HepG2 (cell line): Measurements from ENCODE around the gene SDCCAG8. TPM values are rescaled to one million over a fixed set of nuclear protein-coding genes. Genes with fewer than 3 reads are reported as not detected.

Source experiments
- ATAC-seq: fragments of 200-7000 bp; cut with Tn5 transposase; 3 replicates; pipeline ENCODE4 v1.9.1; 2020; ENCODE audit warnings: mild to moderate bottlenecking, moderate library complexity
- BruUV-seq: library from RNA; stranded (reverse); fragments of 400-500 nt; replicated peaks from 2 replicates; lab custom pipeline; 2021; lab: Mats Ljungman, UMichigan
- CTCF ChIA-PET: fragments of 300-600 bp; formaldehyde crosslinking; extraction: SDS; loops from one replicate; lab custom pipeline; 2021; ENCODE audit warnings: low total read pairs, inconsistent platforms, low intra/inter-chr PET ratio; lab: Yijun Ruan, JAX
- POLR2A ChIA-PET: fragments of 350-600 bp; sonication (Branson Sonifier 250); formaldehyde crosslinking; loops from one replicate; lab custom pipeline; 2020; ENCODE audit warnings: antibody characterized with exemption, inconsistent platforms; lab: Yijun Ruan, JAX
- DNase-seq: peaks from one replicate; pipeline ENCODE4 v3.0.0-alpha.2; 2015; ENCODE audit warnings: low spot score
- FAIRE-seq: peaks from 3 replicates; lab custom pipeline; 2011; peaks lifted over from hg19 to GRCh38; lab: Jason Lieb, UNC
- H2AFZ ChIP-seq: one replicate; pipeline ENCODE4 v1.6.1; 2011; ENCODE audit warnings: low read length, inconsistent platforms
- H3K27ac ChIP-seq: fragments of 300-600 bp; 3 replicates; pipeline ENCODE4 v1.8.0; 2011; ENCODE audit warnings: mixed run types, mild to moderate bottlenecking, mixed read lengths, low read length, inconsistent platforms; ENCODE audit not compliant: insufficient read depth; ENCODE audit errors: extremely low read length
- H3K27me3 ChIP-seq, 2 experiments: fragments of 200-600 bp in 1 of 2; 2 replicates in 1 of 2; 3 replicates in 1 of 2; pipeline versions ENCODE4 v1.6.0 to v1.8.0; 2011; ENCODE audit warnings: low read length in 2 of 2, mild to moderate bottlenecking in 2 of 2, moderate library complexity in 2 of 2, inconsistent platforms in 1 of 2; ENCODE audit not compliant: insufficient read depth in 2 of 2, control insufficient read depth in 1 of 2
- H3K36me3 ChIP-seq, 2 experiments: fragments of 200-600 bp in 1 of 2; replicated peaks in 1 of 2; 2 replicates in 1 of 2; 3 replicates in 1 of 2; pipeline versions ENCODE4 v1.5.1 to v1.8.0; 2011; ENCODE audit warnings: low read length in 2 of 2, inconsistent platforms in 1 of 2; ENCODE audit not compliant: insufficient read depth in 2 of 2, control insufficient read depth in 1 of 2
- H3K4me1 ChIP-seq: 2 replicates; pipeline ENCODE4 v1.5.1; 2012; ENCODE audit warnings: low read length, inconsistent platforms; ENCODE audit not compliant: insufficient read depth
- H3K4me2 ChIP-seq: 2 replicates; pipeline ENCODE4 v1.6.0; 2011; ENCODE audit warnings: low read depth, low read length, inconsistent platforms
- H3K4me3 ChIP-seq, 3 experiments: fragments of 200-600 bp in 1 of 3; sonication (generic), shearing (Covaris generic) in 1 of 3; replicated peaks in 1 of 3; 2 replicates each; pipeline ENCODE4 v1.5.1; 2011 to 2016; ENCODE audit warnings: low read length in 3 of 3, inconsistent platforms in 2 of 3, low read depth in 2 of 3, mild to moderate bottlenecking in 2 of 3, control low read depth in 1 of 3, mixed read lengths in 1 of 3; ENCODE audit not compliant: insufficient read depth in 1 of 3
- H3K79me2 ChIP-seq: one replicate; pipeline ENCODE4 v1.6.1; 2011; ENCODE audit warnings: low read length, inconsistent platforms; ENCODE audit not compliant: insufficient read depth
- H3K9ac ChIP-seq: 2 replicates; pipeline ENCODE4 v1.6.0; 2011; ENCODE audit warnings: mild to moderate bottlenecking, low read depth, low read length, inconsistent platforms; ENCODE audit not compliant: insufficient read depth
- H3K9me3 ChIP-seq: 2 replicates; pipeline ENCODE4 v1.5.1; 2012; ENCODE audit warnings: mild to moderate bottlenecking, low read length
- H4K20me1 ChIP-seq: 2 replicates; pipeline ENCODE4 v1.6.0; 2011; ENCODE audit warnings: inconsistent platforms, mild to moderate bottlenecking, low read length, moderate library complexity; ENCODE audit not compliant: insufficient read depth
- FLYWCH1 ChIP-seq: sonication (generic); formaldehyde crosslinking; IDR thresholded peaks from 2 replicates; pipeline ENCODE4 v1.8.1; 2023; ENCODE audit warnings: mild to moderate bottlenecking, missing genetic modification reagents
- FOXK2 ChIP-seq: fragments of 450-650 bp; IDR thresholded peaks from 2 replicates; pipeline ENCODE4 v1.6.1; 2016
- GTF2F1 ChIP-seq: fragments of 150-350 bp; IDR thresholded peaks from 2 replicates; pipeline ENCODE4 v1.6.1; 2014; ENCODE audit warnings: low read length
- SIX1 ChIP-seq: sonication (generic); formaldehyde crosslinking; IDR thresholded peaks from 2 replicates; pipeline ENCODE4 v1.4.0; 2020; ENCODE audit warnings: missing genetic modification reagents, borderline replicate concordance
- ZBTB7A ChIP-seq: sonication (generic); formaldehyde crosslinking; IDR thresholded peaks from 2 replicates; pipeline ENCODE4 v1.8.0; 2022; ENCODE audit warnings: mild to moderate bottlenecking, missing genetic modification reagents
- ZMYM4 ChIP-seq: sonication (generic); formaldehyde crosslinking; IDR thresholded peaks from 2 replicates; pipeline ENCODE4 v1.8.1; 2023; ENCODE audit warnings: mild to moderate bottlenecking, missing genetic modification reagents
- ZNF232 ChIP-seq: sonication (generic); formaldehyde crosslinking; IDR thresholded peaks from 2 replicates; pipeline ENCODE4 v1.4.0; 2020; ENCODE audit warnings: missing genetic modification reagents, borderline replicate concordance
- ZNF510 ChIP-seq: sonication (generic); formaldehyde crosslinking; IDR thresholded peaks from 2 replicates; pipeline ENCODE4 v1.4.0; 2020; ENCODE audit warnings: low read depth, mild to moderate bottlenecking, missing genetic modification reagents
- ZNF563 ChIP-seq: sonication (generic); formaldehyde crosslinking; IDR thresholded peaks from 2 replicates; pipeline ENCODE4 v1.8.0; 2022; ENCODE audit warnings: mild to moderate bottlenecking, moderate library complexity, missing genetic modification reagents
- ZNF660 ChIP-seq: sonication (generic); formaldehyde crosslinking; IDR thresholded peaks from 2 replicates; pipeline ENCODE4 v1.5.1; 2020; ENCODE audit warnings: mild to moderate bottlenecking, low read depth, missing genetic modification reagents, borderline replicate concordance
- WGBS: methylation state at CpG from one replicate; pipeline ENCODE4 v1.1.6; 2017; ENCODE audit warnings: low lambda C conversion rate; 5-methylcytosine and 5-hydroxymethylcytosine counted together
- in situ Hi-C: cut with HindIII; loops from 2 replicates; pipeline ENCODE4 v1.10.0; 2017; ENCODE audit warnings: low pct_unique_long_range_greater_than_20kb; ENCODE audit not compliant: extremely low pct_ligation_motif_present
- intact Hi-C: fragments of 100-400 bp; cut with micrococcal nuclease; formaldehyde crosslinking; loops from one replicate; pipeline ENCODE4 v1.10.0; 2022; ENCODE audit not compliant: unreplicated experiment
- polyA plus RNA-seq, 8 experiments: library from polyadenylated mRNA; depleted of rRNA in 3 of 8; stranded (reverse) in 7 of 8; unstranded in 1 of 8; fragments of >200 nt; fragmentation: Illumina TruSeq in 4 of 8; extraction: Trizol in 4 of 8; gene quantifications; 2 replicates each; pipeline versions ENCODE4 v1.2.1 to v1.2.3, GENCODE V29; 2011 to 2016; ENCODE audit warnings: low read depth in 4 of 8, missing spikeins in 1 of 8, mixed read lengths in 1 of 8; ENCODE audit not compliant: insufficient read depth in 1 of 8
- total RNA-seq, 5 experiments: library from RNA; depleted of rRNA; stranded (reverse); fragments of >200 nt; fragmentation: Illumina TruSeq; extraction: Trizol; gene quantifications; 2 replicates each; pipeline ENCODE4 v1.2.3, GENCODE V29; 2016; ENCODE audit warnings: low read depth in 1 of 5
- TF ChIP-seq, protein P1 (sequence below): sonication (generic); formaldehyde crosslinking; IDR thresholded peaks from 2 replicates; pipeline ENCODE4 v1.4.0; 2020; ENCODE audit warnings: missing genetic modification reagents, mild to moderate bottlenecking, borderline replicate concordance
- TF ChIP-seq, protein P2 (sequence below): sonication (generic); formaldehyde crosslinking; IDR thresholded peaks from 2 replicates; pipeline ENCODE4 v1.5.1; 2020; ENCODE audit warnings: missing genetic modification reagents, mild to moderate bottlenecking, borderline replicate concordance
- TF ChIP-seq, protein P3 (sequence below): sonication (generic); formaldehyde crosslinking; IDR thresholded peaks from 2 replicates; pipeline ENCODE4 v1.4.0; 2020; ENCODE audit warnings: missing genetic modification reagents, borderline replicate concordance
- TF ChIP-seq, protein P4 (sequence below): sonication (generic); formaldehyde crosslinking; IDR thresholded peaks from 2 replicates; pipeline ENCODE4 v1.4.0; 2020; ENCODE audit warnings: missing genetic modification reagents
- TF ChIP-seq, protein P5 (sequence below): sonication (generic); formaldehyde crosslinking; IDR thresholded peaks from 2 replicates; pipeline ENCODE4 v1.4.0; 2020; ENCODE audit warnings: mild to moderate bottlenecking, missing genetic modification reagents

The SDCCAG8 gene
- total and polyA plus RNA-seq, 2 of the 13 experiments (the other 11 are each of a cell fraction or from before 2014, with no cell fraction given), result 9.5 to 13.4 TPM

DNA sequence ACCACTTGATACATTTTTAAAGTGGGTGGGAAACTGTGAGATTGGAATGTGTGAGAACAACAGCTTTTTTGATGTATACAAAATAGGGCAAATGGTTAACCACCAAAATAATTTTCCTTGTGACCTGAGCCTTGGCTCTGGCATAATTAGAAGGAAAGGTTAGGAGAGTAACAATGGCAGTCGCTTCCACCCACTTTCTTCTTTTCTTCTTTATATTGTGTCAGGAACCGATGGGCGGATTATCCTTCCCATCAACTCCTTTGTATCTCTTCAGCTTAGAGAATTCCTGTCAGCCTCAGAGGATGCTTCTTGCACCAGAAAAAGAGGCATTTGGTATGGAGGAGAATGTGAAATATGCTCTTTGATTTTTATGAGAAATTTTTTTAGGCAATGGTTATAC lies 90.6 kb downstream of the SDCCAG8 start:
- POLR2A ChIA-PET, result no interaction called here
- in situ Hi-C loops, result loop anchor here (10.0 to 25.0 kb wide), 2 partner anchors 398 to 884 kb away; no protein-coding TSS in a partner anchor
- Histone ChIP-seq H3K27me3 (no peaks in the 10 kb centered on the region; a peak in 1 of 5 replicates), H3K4me1 (no peaks in the 10 kb centered on the region), H3K79me2 (no peaks in the 10 kb centered on the region), H3K9ac (no peak overlapping the region), H2AFZ (no peak overlapping the region), H3K4me2 (no peak overlapping the region), H3K9me3 (no peaks in the 10 kb centered on the region), H3K27ac (no peak overlapping the region), H3K36me3 (no peaks in the 10 kb centered on the region), H4K20me1 (no peaks in the 10 kb centered on the region), H3K4me3 (no peak overlapping the region)
- DNase-seq, result no peak
- no TSS peak for BruUV-seq
- no peak for ATAC-seq
- 98% methylated on average over 3 of the region's 3 CpGs for WGBS
- no peak for FAIRE-seq
- CTCF ChIA-PET, result no interaction called here
- intact Hi-C loops, result loop anchor here (10.0 kb wide), 1 partner anchor 158 kb away; no protein-coding TSS in a partner anchor
- TF ChIP-seq, protein P1, sequence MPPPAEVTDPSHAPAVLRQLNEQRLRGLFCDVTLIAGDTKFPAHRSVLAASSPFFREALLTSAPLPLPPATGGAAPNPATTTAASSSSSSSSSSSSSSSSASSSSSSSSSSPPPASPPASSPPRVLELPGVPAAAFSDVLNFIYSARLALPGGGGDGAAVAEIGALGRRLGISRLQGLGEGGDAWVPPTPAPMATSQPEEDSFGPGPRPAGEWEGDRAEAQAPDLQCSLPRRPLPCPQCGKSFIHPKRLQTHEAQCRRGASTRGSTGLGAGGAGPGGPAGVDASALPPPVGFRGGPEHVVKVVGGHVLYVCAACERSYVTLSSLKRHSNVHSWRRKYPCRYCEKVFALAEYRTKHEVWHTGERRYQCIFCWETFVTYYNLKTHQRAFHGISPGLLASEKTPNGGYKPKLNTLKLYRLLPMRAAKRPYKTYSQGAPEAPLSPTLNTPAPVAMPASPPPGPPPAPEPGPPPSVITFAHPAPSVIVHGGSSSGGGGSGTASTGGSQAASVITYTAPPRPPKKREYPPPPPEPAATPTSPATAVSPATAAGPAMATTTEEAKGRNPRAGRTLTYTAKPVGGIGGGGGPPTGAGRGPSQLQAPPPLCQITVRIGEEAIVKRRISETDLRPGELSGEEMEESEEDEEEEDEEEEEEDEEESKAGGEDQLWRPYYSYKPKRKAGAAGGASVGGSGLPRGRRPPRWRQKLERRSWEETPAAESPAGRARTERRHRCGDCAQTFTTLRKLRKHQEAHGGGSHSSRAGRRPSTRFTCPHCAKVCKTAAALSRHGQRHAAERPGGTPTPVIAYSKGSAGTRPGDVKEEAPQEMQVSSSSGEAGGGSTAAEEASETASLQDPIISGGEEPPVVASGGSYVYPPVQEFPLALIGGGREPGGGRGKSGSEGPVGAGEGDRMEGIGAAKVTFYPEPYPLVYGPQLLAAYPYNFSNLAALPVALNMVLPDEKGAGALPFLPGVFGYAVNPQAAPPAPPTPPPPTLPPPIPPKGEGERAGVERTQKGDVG (CRISPR knock-in tag), result no peak
- TF ChIP-seq ZNF232 (CRISPR knock-in tag) (no peak), FOXK2 (no peak), SIX1 (no peak), ZNF660 (CRISPR knock-in tag) (no peak), FLYWCH1 (CRISPR knock-in tag) (no peak), ZBTB7A (CRISPR knock-in tag) (no peak), ZMYM4 (CRISPR knock-in tag) (no peak), GTF2F1 (no peak), ZNF510 (no peak), ZNF563 (CRISPR knock-in tag) (no peak)
- TF ChIP-seq, protein P2, sequence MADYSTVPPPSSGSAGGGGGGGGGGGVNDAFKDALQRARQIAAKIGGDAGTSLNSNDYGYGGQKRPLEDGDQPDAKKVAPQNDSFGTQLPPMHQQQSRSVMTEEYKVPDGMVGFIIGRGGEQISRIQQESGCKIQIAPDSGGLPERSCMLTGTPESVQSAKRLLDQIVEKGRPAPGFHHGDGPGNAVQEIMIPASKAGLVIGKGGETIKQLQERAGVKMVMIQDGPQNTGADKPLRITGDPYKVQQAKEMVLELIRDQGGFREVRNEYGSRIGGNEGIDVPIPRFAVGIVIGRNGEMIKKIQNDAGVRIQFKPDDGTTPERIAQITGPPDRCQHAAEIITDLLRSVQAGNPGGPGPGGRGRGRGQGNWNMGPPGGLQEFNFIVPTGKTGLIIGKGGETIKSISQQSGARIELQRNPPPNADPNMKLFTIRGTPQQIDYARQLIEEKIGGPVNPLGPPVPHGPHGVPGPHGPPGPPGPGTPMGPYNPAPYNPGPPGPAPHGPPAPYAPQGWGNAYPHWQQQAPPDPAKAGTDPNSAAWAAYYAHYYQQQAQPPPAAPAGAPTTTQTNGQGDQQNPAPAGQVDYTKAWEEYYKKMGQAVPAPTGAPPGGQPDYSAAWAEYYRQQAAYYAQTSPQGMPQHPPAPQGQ (CRISPR knock-in tag), result no peak
- TF ChIP-seq, protein P3, sequence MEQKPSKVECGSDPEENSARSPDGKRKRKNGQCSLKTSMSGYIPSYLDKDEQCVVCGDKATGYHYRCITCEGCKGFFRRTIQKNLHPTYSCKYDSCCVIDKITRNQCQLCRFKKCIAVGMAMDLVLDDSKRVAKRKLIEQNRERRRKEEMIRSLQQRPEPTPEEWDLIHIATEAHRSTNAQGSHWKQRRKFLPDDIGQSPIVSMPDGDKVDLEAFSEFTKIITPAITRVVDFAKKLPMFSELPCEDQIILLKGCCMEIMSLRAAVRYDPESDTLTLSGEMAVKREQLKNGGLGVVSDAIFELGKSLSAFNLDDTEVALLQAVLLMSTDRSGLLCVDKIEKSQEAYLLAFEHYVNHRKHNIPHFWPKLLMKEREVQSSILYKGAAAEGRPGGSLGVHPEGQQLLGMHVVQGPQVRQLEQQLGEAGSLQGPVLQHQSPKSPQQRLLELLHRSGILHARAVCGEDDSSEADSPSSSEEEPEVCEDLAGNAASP (CRISPR knock-in tag), result no peak
- TF ChIP-seq, protein P4, sequence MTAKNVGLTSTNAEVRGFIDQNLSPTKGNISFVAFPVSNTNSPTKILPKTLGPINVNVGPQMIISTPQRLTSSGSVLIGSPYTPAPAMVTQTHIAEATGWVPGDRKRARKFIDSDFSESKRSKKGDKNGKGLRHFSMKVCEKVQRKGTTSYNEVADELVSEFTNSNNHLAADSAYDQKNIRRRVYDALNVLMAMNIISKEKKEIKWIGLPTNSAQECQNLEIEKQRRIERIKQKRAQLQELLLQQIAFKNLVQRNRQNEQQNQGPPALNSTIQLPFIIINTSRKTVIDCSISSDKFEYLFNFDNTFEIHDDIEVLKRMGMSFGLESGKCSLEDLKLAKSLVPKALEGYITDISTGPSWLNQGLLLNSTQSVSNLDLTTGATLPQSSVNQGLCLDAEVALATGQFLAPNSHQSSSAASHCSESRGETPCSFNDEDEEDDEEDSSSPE (CRISPR knock-in tag), result no peak
- TF ChIP-seq, protein P5, sequence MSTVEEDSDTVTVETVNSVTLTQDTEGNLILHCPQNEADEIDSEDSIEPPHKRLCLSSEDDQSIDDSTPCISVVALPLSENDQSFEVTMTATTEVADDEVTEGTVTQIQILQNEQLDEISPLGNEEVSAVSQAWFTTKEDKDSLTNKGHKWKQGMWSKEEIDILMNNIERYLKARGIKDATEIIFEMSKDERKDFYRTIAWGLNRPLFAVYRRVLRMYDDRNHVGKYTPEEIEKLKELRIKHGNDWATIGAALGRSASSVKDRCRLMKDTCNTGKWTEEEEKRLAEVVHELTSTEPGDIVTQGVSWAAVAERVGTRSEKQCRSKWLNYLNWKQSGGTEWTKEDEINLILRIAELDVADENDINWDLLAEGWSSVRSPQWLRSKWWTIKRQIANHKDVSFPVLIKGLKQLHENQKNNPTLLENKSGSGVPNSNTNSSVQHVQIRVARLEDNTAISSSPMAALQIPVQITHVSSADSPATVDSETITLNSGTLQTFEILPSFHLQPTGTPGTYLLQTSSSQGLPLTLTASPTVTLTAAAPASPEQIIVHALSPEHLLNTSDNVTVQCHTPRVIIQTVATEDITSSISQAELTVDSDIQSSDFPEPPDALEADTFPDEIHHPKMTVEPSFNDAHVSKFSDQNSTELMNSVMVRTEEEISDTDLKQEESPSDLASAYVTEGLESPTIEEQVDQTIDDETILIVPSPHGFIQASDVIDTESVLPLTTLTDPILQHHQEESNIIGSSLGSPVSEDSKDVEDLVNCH (CRISPR knock-in tag), result no peak
